ENCODE data around the gene CCT7.

GRCh38 chr2:73258913-73259215 lies 24.8 kb downstream of the CCT7 start:
- TF ChIP-seq CTCF (conservative IDR thresholded peaks at IDR 0.05; ENCODE audit: low read depth, low read length): no peak
- TF ChIP-seq EZH2 (IDR thresholded peaks at IDR 0.05; ENCODE audit: borderline replicate concordance, low read depth, low read length, poor library complexity, severe bottlenecking): no peak
